B cell (primary cell): ENCODE data around the gene KATNAL1. TPM values are rescaled to one million over a fixed set of nuclear protein-coding genes. Genes with fewer than 3 reads are reported as not detected.
"Not testable (repeated sequence)": the region's sequence is repeated elsewhere in the genome, so short reads cannot be mapped to it uniquely, and the experiment has no call there.

ENCODE experiments used
- ATAC-seq: fragments of 200-7000 bp; cut with Tn5 transposase; one replicate; pipeline ENCODE4 v1.10.0; 2021; ENCODE audit warnings: low read depth, mild to moderate bottlenecking, moderate number of reproducible peaks, moderate library complexity
- CTCF ChIA-PET: fragments of 350-600 bp; sonication (Branson Sonifier 250); formaldehyde crosslinking; loops from one replicate; lab custom pipeline; 2021; ENCODE audit warnings: antibody characterized with exemption, inconsistent platforms; lab: Charles Lee
- POLR2A ChIA-PET: fragments of 350-600 bp; sonication (Branson Sonifier 250); formaldehyde crosslinking; loops from one replicate; lab custom pipeline; 2021; ENCODE audit warnings: antibody characterized with exemption; lab: Charles Lee
- DNase-seq: peaks from one replicate; pipeline ENCODE4 v3.0.0; 2013
- H2AFZ ChIP-seq: 2 replicates; pipeline ENCODE4 v1.6.1; 2012; ENCODE audit warnings: mild to moderate bottlenecking, low read depth, low read length; ENCODE audit not compliant: insufficient read depth, poor library complexity, severe bottlenecking
- H3K27ac ChIP-seq, 2 donors: 1 replicate in 1 of 2; 2 replicates in 1 of 2; pipeline ENCODE4 v1.5.1; 2012 to 2013; ENCODE audit warnings: low read length in 2 of 2, mild to moderate bottlenecking in 2 of 2, moderate library complexity in 1 of 2
- H3K27me3 ChIP-seq, 4 experiments: fragments of 200-600 bp in 1 of 4; sonication (generic) in 1 of 4; replicated peaks in 1 of 4; 1 replicate in 2 of 4; 2 replicates in 2 of 4; pipeline versions ENCODE4 v1.6.1 to v1.7.0; 2013 to 2016; ENCODE audit warnings: low read length in 3 of 4, mild to moderate bottlenecking in 2 of 4, mixed read lengths in 1 of 4, moderate library complexity in 1 of 4; ENCODE audit not compliant: insufficient read depth in 4 of 4, control insufficient read depth in 3 of 4; ENCODE audit errors: control extremely low read depth in 1 of 4
- H3K36me3 ChIP-seq, 2 experiments: replicated peaks in 1 of 2; 1 replicate in 1 of 2; 2 replicates in 1 of 2; pipeline versions ENCODE4 v1.6.1 to v1.7.1; 2013; ENCODE audit warnings: low read length in 1 of 2; ENCODE audit not compliant: insufficient read depth in 2 of 2, control insufficient read depth in 1 of 2; ENCODE audit errors: control extremely low read depth in 1 of 2, extremely low read depth in 1 of 2
- H3K4me1 ChIP-seq, 2 donors: fragments of 200-600 bp in 1 of 2; sonication (generic) in 1 of 2; 1 replicate in 1 of 2; 2 replicates in 1 of 2; pipeline versions ENCODE4 v1.5.1 to v1.6.1; 2013 to 2017; ENCODE audit warnings: low read length in 2 of 2; ENCODE audit not compliant: control insufficient read depth in 2 of 2, insufficient read depth in 2 of 2
- H3K4me2 ChIP-seq: replicated peaks from 2 replicates; pipeline ENCODE3; 2012; ENCODE audit warnings: mild to moderate bottlenecking, low read depth, low read length; ENCODE audit not compliant: poor library complexity, severe bottlenecking
- H3K4me3 ChIP-seq, 5 experiments: fragments of 200-600 bp in 1 of 5; sonication (generic) in 1 of 5; 1 replicate in 3 of 5; 2 replicates in 2 of 5; pipeline versions ENCODE4 v1.5.1 to v1.7.0; 2011 to 2016; ENCODE audit warnings: low read length in 4 of 5, mild to moderate bottlenecking in 4 of 5, low read depth in 2 of 5, control low read depth in 1 of 5, moderate library complexity in 1 of 5; ENCODE audit not compliant: insufficient read depth in 1 of 5; ENCODE audit errors: control extremely low read depth in 1 of 5, extremely low read depth in 1 of 5
- H3K79me2 ChIP-seq: fragments of 200-600 bp; sonication (generic); one replicate; pipeline ENCODE4 v1.6.0; 2016; ENCODE audit warnings: low read length; ENCODE audit not compliant: control insufficient read depth, insufficient read depth
- H3K9ac ChIP-seq: fragments of 200-600 bp; sonication (generic); 2 replicates; pipeline ENCODE4 v1.6.1; 2017; ENCODE audit warnings: mild to moderate bottlenecking, low read length, moderate library complexity
- H3K9me3 ChIP-seq, 3 donors: one replicate each; pipeline versions ENCODE4 v1.6.1 to v1.7.1; 2013; ENCODE audit warnings: low read length in 2 of 3; ENCODE audit not compliant: control insufficient read depth in 2 of 3, insufficient read depth in 1 of 3; ENCODE audit errors: control extremely low read depth in 1 of 3
- H4K20me1 ChIP-seq: 2 replicates; pipeline ENCODE4 v1.6.0; 2012; ENCODE audit warnings: mild to moderate bottlenecking, low read length; ENCODE audit not compliant: insufficient read depth, control insufficient read depth, poor library complexity, severe bottlenecking
- H3K27ac Mint-ChIP-seq: one replicate; pipeline ENCODE4 v1.8.0; 2021; ENCODE audit warnings: mixed read lengths
- H3K27me3 Mint-ChIP-seq: one replicate; pipeline ENCODE4 v1.8.0; 2021; ENCODE audit warnings: mixed read lengths
- H3K4me1 Mint-ChIP-seq: one replicate; pipeline ENCODE4 v1.8.0; 2021; ENCODE audit warnings: mixed read lengths
- H3K4me3 Mint-ChIP-seq: one replicate; pipeline ENCODE4 v1.8.0; 2021; ENCODE audit warnings: mixed read lengths
- H3K9me3 Mint-ChIP-seq: one replicate; pipeline ENCODE4 v1.8.0; 2022; ENCODE audit warnings: mixed read lengths; ENCODE audit not compliant: insufficient read depth
- CTCF ChIP-seq: fragments of 200-600 bp; IDR thresholded peaks from one replicate; pipeline ENCODE4 v1.8.0; 2022; ENCODE audit warnings: antibody characterized with exemption, mild to moderate bottlenecking
- EZH2 ChIP-seq: IDR thresholded peaks from 2 replicates; pipeline ENCODE4 v1.6.1; 2012; ENCODE audit warnings: borderline replicate concordance, low read depth, mild to moderate bottlenecking, moderate library complexity, low read length; ENCODE audit not compliant: insufficient read depth, poor library complexity, severe bottlenecking
- WGBS: methylation state at CpG from one replicate; pipeline ENCODE4 v1.1.5; 2013; ENCODE audit warnings: missing lambda C conversion rate; ENCODE audit not compliant: insufficient coverage; 5-methylcytosine and 5-hydroxymethylcytosine counted together
- intact Hi-C: fragments of 100-400 bp; cut with micrococcal nuclease; formaldehyde crosslinking; loops from one replicate; pipeline ENCODE4 v1.10.0; 2022
- polyA plus RNA-seq: library from polyadenylated mRNA; depleted of rRNA; stranded (reverse); fragments of >200 nt; gene quantifications from 2 replicates; pipeline ENCODE4 v1.2.3, GENCODE V29; 2012
- total RNA-seq, 2 donors: library from RNA; stranded (reverse); fragments of 120-200 nt in 1 of 2; gene quantifications; 1 replicate in 1 of 2; 2 replicates in 1 of 2; pipeline versions ENCODE4 v1.2.3 to v1.2.4, GENCODE V29; 2013 to 2022

KATNAL1 gene
- total and polyA plus RNA-seq, 2 donors (not counting 1 experiment from before 2014, with no cell fraction given): 2.7 to 21.9 TPM

- no peak for TF ChIP-seq CTCF
- no peak for TF ChIP-seq EZH2
- no peaks in the 10 kb centered on the region for H3K79me2 ChIP-seq
- DNase-seq (no peak), ATAC-seq (no peak)
- WGBS: no CpG with 5 or more reads among the region's 5 CpGs
- no peak overlapping the region for H3K9ac ChIP-seq
- no peaks in the 10 kb centered on the region for H3K9me3 Mint-ChIP-seq
- H3K9me3 ChIP-seq: no peaks in the 10 kb centered on the region
- H3K4me3 Mint-ChIP-seq: no peak overlapping the region
- no peaks in the 10 kb centered on the region for H4K20me1 ChIP-seq
- H3K4me1 ChIP-seq: peaks cover 3 to 9% of the 10 kb centered on the region in 2 donors
- H3K4me2 ChIP-seq: no peak overlapping the region
- no peaks in the 10 kb centered on the region for H3K27me3 Mint-ChIP-seq
- ChIA-PET POLR2A (no interaction called here), CTCF (interaction anchor here (0.5 kb wide), 1 partner anchor 696 kb away, joined by 4 read pairs; no protein-coding TSS in a partner anchor)
- no peak overlapping the region for H3K27ac Mint-ChIP-seq
- no peaks in the 10 kb centered on the region for H3K36me3 ChIP-seq
- no peak overlapping the region for H3K27ac ChIP-seq
- H3K4me1 Mint-ChIP-seq: peaks cover 19% of the 10 kb centered on the region
- no peaks in the 10 kb centered on the region for H3K27me3 ChIP-seq
- H2AFZ ChIP-seq: no peak overlapping the region
- no peak overlapping the region for H3K4me3 ChIP-seq
- intact Hi-C loops: no loop called here
Measured at GRCh38 chr13:30175166-30175565, 132.2 kb downstream of the KATNAL1 start.

DNA sequence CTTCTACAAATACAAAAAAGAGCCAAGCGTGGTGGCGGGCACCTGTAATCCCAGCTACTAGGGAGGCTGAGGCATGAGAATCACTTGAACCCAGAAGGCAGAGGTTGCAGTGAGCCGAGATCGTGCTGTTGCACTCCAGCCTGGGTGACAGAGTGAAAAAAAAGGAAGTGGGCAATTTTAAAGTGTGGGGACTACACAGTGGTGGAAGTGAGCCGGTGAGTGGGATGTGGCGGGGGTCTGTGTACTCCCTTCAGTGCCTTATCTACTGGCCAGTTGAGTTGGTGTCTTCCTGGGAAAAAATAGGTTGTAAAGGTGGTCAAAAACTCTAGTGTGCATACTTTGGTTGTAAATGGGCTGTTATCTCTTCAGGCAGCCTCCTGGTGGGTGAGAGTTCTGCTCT, 133.1 kb downstream of the KATNAL1 start:
- DNase-seq, H3K4me3 ChIP-seq, H3K4me2 ChIP-seq, H3K9me3 ChIP-seq, H4K20me1 ChIP-seq, H2AFZ ChIP-seq, H3K27me3 ChIP-seq, ATAC-seq, H3K79me2 ChIP-seq, H3K9ac ChIP-seq, H3K4me3 Mint-ChIP-seq, H3K4me1 ChIP-seq, H3K9me3 Mint-ChIP-seq, H3K27ac Mint-ChIP-seq, H3K36me3 ChIP-seq, intact Hi-C loops, H3K27me3 Mint-ChIP-seq, H3K27ac ChIP-seq, POLR2A ChIA-PET: not testable (repeated sequence)
- CTCF ChIA-PET: interaction anchor here (0.6 kb wide), 1 partner anchor 17 kb away, joined by 4 read pairs; no protein-coding TSS in a partner anchor
- H3K4me1 Mint-ChIP-seq: peaks cover 22% of the 10 kb centered on the region
- 44% methylated on average over 5 of the region's 6 CpGs for WGBS
